ENCODE measurements around the gene NUDT13. TPM values are rescaled to one million over a fixed set of nuclear protein-coding genes. Genes with fewer than 3 reads are reported as not detected.

NUDT13 gene
- total and polyA plus RNA-seq, 2 of the 8 experiments (the other 6 are each of a cell fraction or from before 2014, with no cell fraction given) = 1.5 to 1.9 TPM

- Histone ChIP-seq H3K4me3 (ENCODE audit: extremely low read depth in 1 of 4, insufficient read depth in 2 of 4, low read depth in 3 of 4, low read length in 4 of 4) (no peak overlapping the region), H2BK20ac (ENCODE audit: low read length) (no peak overlapping the region), H3K23me2 (ENCODE audit: low read depth, low read length) (no peaks in the 10 kb centered on the region), H2AK5ac (ENCODE audit: low read depth, low read length) (no peak overlapping the region), H3K18ac (ENCODE audit: extremely low read depth, low read length) (no peak overlapping the region), H2BK12ac (ENCODE audit: low read depth, low read length) (no peak overlapping the region), H2BK120ac (replicated peaks; ENCODE audit: low read depth, low read length) (no peak overlapping the region), H2BK15ac (ENCODE audit: low read length) (no peak overlapping the region), H4K20me1 (replicated peaks in 1 of 2; ENCODE audit: control insufficient read depth in 1 of 2, insufficient read depth in 2 of 2, low read length in 2 of 2) (no peaks in the 10 kb centered on the region), H3K4me1 (replicated peaks in 1 of 4; ENCODE audit: control insufficient read depth in 3 of 4, insufficient read depth in 4 of 4, low read length in 3 of 4) (no peaks in the 10 kb centered on the region), H3K79me1 (ENCODE audit: low read depth, low read length) (no peaks in the 10 kb centered on the region), H4K5ac (ENCODE audit: insufficient read length, low read depth, low read length) (no peak overlapping the region), H2AFZ (ENCODE audit: low read length) (no peak overlapping the region), H3K14ac (ENCODE audit: insufficient read length) (no peak overlapping the region), H3K23ac (ENCODE audit: insufficient read length) (no peak overlapping the region), H3K79me2 (ENCODE audit: control insufficient read depth in 1 of 2, insufficient read depth in 2 of 2, low read length in 2 of 2) (no peaks in the 10 kb centered on the region), H3K4me2 (ENCODE audit: insufficient read depth in 1 of 2, low read depth in 2 of 2, low read length in 2 of 2) (no peak overlapping the region), H3K9me3 (ENCODE audit: insufficient read depth in 2 of 2, low read depth in 1 of 2, low read length in 1 of 2) (no peaks in the 10 kb centered on the region), H4K91ac (replicated peaks; ENCODE audit: insufficient read length, low read length) (no peak overlapping the region), H3K56ac (replicated peaks; ENCODE audit: insufficient read length, low read depth, low read length) (no peak overlapping the region), H3K4ac (replicated peaks; ENCODE audit: insufficient read length, low read depth, low read length) (no peak overlapping the region), H2BK5ac (ENCODE audit: low read depth, low read length) (no peak overlapping the region), H3K36me3 (ENCODE audit: control insufficient read depth in 2 of 4, insufficient read depth in 4 of 4, low read length in 3 of 4) (peaks cover 12 to 52% (median 35%) of the 10 kb centered on the region in 4 experiments; a peak in 6 of 8 replicates), H4K8ac (ENCODE audit: extremely low read depth, insufficient read depth, low read length) (no peak overlapping the region), H3K9ac (replicated peaks in 1 of 4; ENCODE audit: extremely low read depth in 1 of 4, low read depth in 3 of 4, low read length in 3 of 4) (no peak overlapping the region), H3K27me3 (replicated peaks in 1 of 4; ENCODE audit: control insufficient read depth in 3 of 4, extremely low read depth in 1 of 4, insufficient read depth in 3 of 4, low read length in 3 of 4) (no peaks in the 10 kb centered on the region), H3K27ac (ENCODE audit: low read depth, low read length) (no peak overlapping the region)
- DNase-seq (ENCODE audit: low read depth in 1 of 2, low spot score in 2 of 2) (no peak), FAIRE-seq (no peak)
- 100% methylated on average over 2 of the region's 2 CpGs; no CpG with 5 or more reads in 1 of the 2 experiments for WGBS, 2 experiments (ENCODE audit: extremely low coverage in 1 of 2, insufficient coverage in 1 of 2, insufficient read length in 1 of 2, insufficient replicate concordance in 2 of 2, low coverage in 1 of 2, low lambda C conversion rate in 2 of 2, missing lambda C conversion rate in 1 of 2)
- ChIA-PET CTCF (ENCODE audit: partially characterized antibody) (interaction anchor here (0.6 to 1.6 kb wide), 3 partner anchors 13 to 30 kb away, joined by 3 to 4 read pairs (median 3); no protein-coding TSS in a partner anchor), POLR2A (ENCODE audit: partially characterized antibody) (no interaction called here)
- no peak for TF ChIP-seq CHD1 (IDR thresholded peaks at IDR 0.05; ENCODE audit: low read depth, low read length)
- TF ChIP-seq TEAD4 (IDR thresholded peaks at IDR 0.05; ENCODE audit: low read depth, low read length) = no peak
- no peak for TF ChIP-seq PHF8 (conservative IDR thresholded peaks at IDR 0.05; ENCODE audit: low read depth, low read length)
- no peak for TF ChIP-seq SIRT6 (IDR thresholded peaks at IDR 0.05; ENCODE audit: low read length)
- no peak for TF ChIP-seq EP300 (IDR thresholded peaks at IDR 0.05; ENCODE audit: borderline replicate concordance in 1 of 2, low read depth in 2 of 2, low read length in 2 of 2)
- TF ChIP-seq NRF1 (IDR thresholded peaks at IDR 0.05; ENCODE audit: low read depth, low read length) = no peak
- no peak for TF ChIP-seq ATF2 (IDR thresholded peaks at IDR 0.05; ENCODE audit: low read length)
- TF ChIP-seq CBX5 (IDR thresholded peaks at IDR 0.05; ENCODE audit: low read depth, low read length) = no peak
- TF ChIP-seq TAF7 (optimal IDR thresholded peaks at IDR 0.05; ENCODE audit: borderline replicate concordance, low read depth, low read length) = no peak
- TF ChIP-seq KDM5A (IDR thresholded peaks at IDR 0.05; ENCODE audit: low read length) = no peak
- TF ChIP-seq YY1 (IDR thresholded peaks at IDR 0.05; ENCODE audit: low read depth, low read length) = no peak
These were observed 21.8 kb downstream of the NUDT13 start for GRCh38 chr10:73131913-73132686.
